ENCODE data around the gene STARD3. TPM values are rescaled to one million over a fixed set of nuclear protein-coding genes. Genes with fewer than 3 reads are reported as not detected.

The STARD3 gene
- total RNA-seq, 1 experiment from 2014 or later: 44.8 TPM

GRCh38 chr17:39604911-39605491 lies 31.9 kb upstream of the STARD3 start:
- ChIA-PET POLR2A (no interaction called here), CTCF (no interaction called here)
- ATAC-seq (no peak), DNase-seq (ENCODE audit: low read depth, low spot score) (no peak)
- H3K4me1 ChIP-seq (ENCODE audit: control insufficient read depth, insufficient read depth, low read length): no peaks in the 10 kb centered on the region
- intact Hi-C loops (cut with micrococcal nuclease; ENCODE audit: unreplicated experiment) (no loop called here), in situ Hi-C loops (cut with HindIII; ENCODE audit: low pct_unique_long_range_greater_than_20kb, low sequenced_read_pairs) (no loop called here)
- no peak overlapping the region for H3K27ac ChIP-seq (ENCODE audit: low read length)
- H3K36me3 ChIP-seq (ENCODE audit: control insufficient read depth, insufficient read depth, low read length): no peaks in the 10 kb centered on the region
- BruUV-seq (replicated peaks): no TSS peak
- no peaks in the 10 kb centered on the region for H3K9me3 ChIP-seq (ENCODE audit: control insufficient read depth, insufficient read depth, low read depth, low read length)
- H3K27me3 ChIP-seq (ENCODE audit: control insufficient read depth, insufficient read depth, low read length): peaks cover 18% of the 10 kb centered on the region
- no peak overlapping the region for H3K4me3 ChIP-seq (ENCODE audit: low read depth in 2 of 2, low read length in 2 of 2)
- TF ChIP-seq CTCF (IDR thresholded peaks at IDR 0.05) (no peak), POLR2AphosphoS5 (IDR thresholded peaks at IDR 0.05; ENCODE audit: low read depth, low read length) (no peak), TCF7L2 (IDR thresholded peaks at IDR 0.05; ENCODE audit: low read depth, low read length) (no peak), REST (IDR thresholded peaks at IDR 0.05; ENCODE audit: insufficient read depth in 1 of 2, low read depth in 2 of 2, low read length in 1 of 2) (no peak), SIN3A (IDR thresholded peaks at IDR 0.05; ENCODE audit: borderline replicate concordance, insufficient read depth, low read depth, low read length) (no peak)

- CTCF ChIA-PET: interaction anchor here (0.7 kb wide), 1 partner anchor 304 kb away, joined by 8 read pairs; no protein-coding TSS in a partner anchor
- peak overlapping the region in 1 of 2 experiments; percentile 20; a peak in 2 of 4 replicates for H3K4me3 ChIP-seq (ENCODE audit: low read depth in 2 of 2, low read length in 2 of 2)
- no peaks in the 10 kb centered on the region for H3K36me3 ChIP-seq (ENCODE audit: control insufficient read depth, insufficient read depth, low read length)
- H3K9me3 ChIP-seq (ENCODE audit: control insufficient read depth, insufficient read depth, low read depth, low read length): no peaks in the 10 kb centered on the region
- no TSS peak for BruUV-seq (replicated peaks)
- POLR2A ChIA-PET: no interaction called here
- intact Hi-C loops (cut with micrococcal nuclease; ENCODE audit: unreplicated experiment) (no loop called here), in situ Hi-C loops (cut with HindIII; ENCODE audit: low pct_unique_long_range_greater_than_20kb, low sequenced_read_pairs) (no loop called here)
- TF ChIP-seq TCF7L2 (IDR thresholded peaks at IDR 0.05; ENCODE audit: low read depth, low read length) (no peak), SIN3A (IDR thresholded peaks at IDR 0.05; ENCODE audit: borderline replicate concordance, insufficient read depth, low read depth, low read length) (no peak), CTCF (IDR thresholded peaks at IDR 0.05) (no peak), REST (IDR thresholded peaks at IDR 0.05; ENCODE audit: insufficient read depth in 1 of 2, low read depth in 2 of 2, low read length in 1 of 2) (no peak), POLR2AphosphoS5 (IDR thresholded peaks at IDR 0.05; ENCODE audit: low read depth, low read length) (no peak)
- no peaks in the 10 kb centered on the region for H3K4me1 ChIP-seq (ENCODE audit: control insufficient read depth, insufficient read depth, low read length)
- peak; percentile 71 for ATAC-seq
- no peak overlapping the region for H3K27ac ChIP-seq (ENCODE audit: low read length)
- H3K27me3 ChIP-seq (ENCODE audit: control insufficient read depth, insufficient read depth, low read length): peaks cover 14% of the 10 kb centered on the region
- no peak for DNase-seq (ENCODE audit: low read depth, low spot score)
These were observed 31.2 kb upstream of the STARD3 start for GRCh38 chr17:39605492-39606433.
